ENCODE data around the gene MED8. TPM values are rescaled to one million over a fixed set of nuclear protein-coding genes. Genes with fewer than 3 reads are reported as not detected.

Gene MED8
- polyA plus RNA-seq, 10 donors = 23.3 to 31.8 (median 28.5) TPM

DNA sequence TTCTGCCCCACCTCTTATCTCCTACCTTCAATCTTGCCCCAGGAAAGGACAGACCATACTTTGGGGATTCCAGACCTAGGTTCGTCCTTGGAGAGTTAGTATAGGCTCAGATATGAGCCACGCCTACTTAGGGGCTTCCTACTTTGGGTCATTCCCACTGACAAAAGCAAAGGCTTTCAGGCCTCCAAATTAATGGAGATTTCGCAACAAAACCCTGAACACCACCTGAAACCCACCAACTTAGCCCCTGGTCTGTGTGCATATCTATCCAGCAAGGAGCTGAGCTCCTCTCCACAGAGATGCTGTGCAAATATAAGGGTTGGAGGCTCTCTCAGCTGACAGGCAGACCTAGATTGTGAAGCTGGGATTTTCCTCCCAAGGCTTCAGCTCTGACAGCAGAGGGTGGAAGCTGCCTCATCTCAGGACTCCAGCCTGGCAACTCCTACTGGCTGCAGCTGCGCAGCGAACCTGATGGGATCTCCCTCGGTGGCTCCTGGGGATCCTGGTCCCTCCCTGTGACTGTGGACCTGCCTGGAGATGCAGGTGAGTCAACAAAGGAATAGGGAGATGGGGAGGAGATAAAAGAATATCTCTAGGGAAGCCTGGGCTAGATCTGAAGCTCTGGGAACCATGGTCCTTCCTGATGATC is 49.9 kb downstream of the MED8 start:
- no peak for DNase-seq

DNA sequence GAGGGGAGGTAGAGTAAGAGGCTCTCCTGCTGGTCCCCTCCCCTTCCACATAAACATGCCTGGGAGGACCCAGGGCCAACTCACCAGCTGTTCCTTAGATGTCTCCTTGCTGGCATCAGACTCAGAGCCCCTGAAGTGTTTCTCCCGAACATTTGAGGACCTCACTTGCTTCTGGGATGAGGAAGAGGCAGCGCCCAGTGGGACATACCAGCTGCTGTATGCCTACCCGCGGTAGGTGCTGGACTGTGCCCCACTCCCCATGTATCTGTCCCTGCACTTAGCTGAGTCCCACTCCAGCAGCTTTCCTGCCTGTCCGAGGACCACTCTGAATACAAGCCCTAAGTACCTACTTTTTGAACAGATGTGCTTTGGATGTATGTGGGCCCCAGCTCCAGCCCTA is 51.6 kb downstream of the MED8 start:
- no peak for DNase-seq

DNA sequence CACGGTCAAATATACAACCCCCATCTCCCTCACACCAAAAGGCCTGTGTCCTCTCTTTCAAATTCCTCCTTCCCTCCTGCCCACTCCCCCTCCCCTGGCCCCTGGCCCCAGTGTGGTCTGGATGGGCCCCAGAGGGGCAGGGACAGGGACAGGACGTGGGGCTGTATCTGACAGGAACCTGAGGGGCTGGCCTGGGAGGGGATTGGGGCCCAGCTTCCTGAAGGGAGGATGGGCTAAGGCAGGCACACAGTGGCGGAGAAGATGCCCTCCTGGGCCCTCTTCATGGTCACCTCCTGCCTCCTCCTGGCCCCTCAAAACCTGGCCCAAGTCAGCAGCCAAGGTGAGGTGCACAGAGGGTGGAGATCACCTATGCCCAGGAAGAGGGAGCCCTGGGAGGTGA is 52.0 kb downstream of the MED8 start, which contains the start of gene MPL:
TSS of gene MPL (plus strand) at position 231 of the 400 bp plus-strand sequence. CDS start at position 262, 31 bp downstream.
- no peak for DNase-seq

DNA sequence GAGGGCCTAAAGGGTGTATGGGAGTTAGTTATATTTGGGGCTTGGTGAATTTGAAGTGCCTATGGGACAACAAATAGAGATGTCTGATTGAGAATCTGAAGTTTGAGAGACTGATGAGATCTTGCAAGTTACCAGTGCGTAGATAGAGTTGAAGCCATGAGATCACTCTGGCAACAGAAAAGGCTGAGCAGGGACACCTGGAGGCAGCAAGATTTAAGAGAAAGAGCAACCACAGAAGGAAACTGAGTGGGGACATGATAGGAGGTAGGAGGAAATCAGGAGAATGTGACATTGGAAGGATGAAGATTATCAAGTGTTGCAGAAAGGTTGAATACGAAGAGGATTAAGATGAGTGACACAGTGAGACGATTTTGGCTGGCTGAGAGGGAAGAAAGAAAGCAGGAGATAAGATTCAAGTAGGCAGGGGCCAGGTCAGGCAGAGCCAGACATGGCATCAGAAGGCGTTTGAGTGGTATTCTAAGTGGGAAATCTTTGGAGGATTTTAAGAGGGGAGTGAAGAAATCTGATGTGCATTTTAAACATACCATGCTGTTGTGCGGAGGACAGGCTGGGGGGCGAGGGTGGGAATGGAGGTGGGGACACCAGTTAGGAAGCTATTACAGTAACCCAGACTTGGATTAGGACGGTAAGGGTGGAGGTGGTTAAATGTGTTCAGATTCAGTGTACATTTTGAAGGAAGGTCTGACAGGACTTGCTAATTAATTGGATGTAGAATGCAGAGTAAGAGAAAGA is 55.0 kb downstream of the MED8 start:
- no peak for DNase-seq

Other genes starting within 250 kb of the MED8 start
- 10 to 100 TPM; 29.9 to 47.7 (median 34.7) TPM for gene EBNA1BP2, start 217.5 kb downstream of the MED8 start, polyA plus RNA-seq (ENCODE audit: insufficient read length in 10 of 10)
- gene CFAP57, start 217.5 kb downstream of the MED8 start, polyA plus RNA-seq (ENCODE audit: insufficient read length in 10 of 10) = under 1 TPM; 0.11 to 0.88 (median 0.21) TPM
- gene TMEM125, start 119.8 kb downstream of the MED8 start, polyA plus RNA-seq (ENCODE audit: insufficient read length in 10 of 10) = 1 to 10 TPM in 1 of 10 donors, under 1 TPM in 1, not detected in 8; 0.41 to 1.5 TPM
- under 1 TPM in 3 of 10 donors, not detected in 7; 0.13 to 0.49 (median 0.37) TPM for gene C1orf210, start 104.2 kb downstream of the MED8 start, polyA plus RNA-seq (ENCODE audit: insufficient read length in 10 of 10)
- 10 to 100 TPM; 29.3 to 58.5 (median 42.2) TPM for gene TIE1, start 88.8 kb downstream of the MED8 start, polyA plus RNA-seq (ENCODE audit: insufficient read length in 10 of 10)
- under 1 TPM in 7 of 10 donors, not detected in 3; 0.07 to 0.36 (median 0.13) TPM for gene MPL, start 52.0 kb downstream of the MED8 start, polyA plus RNA-seq (ENCODE audit: insufficient read length in 10 of 10)
- gene CDC20, start 30.8 kb downstream of the MED8 start, polyA plus RNA-seq (ENCODE audit: insufficient read length in 10 of 10) = 10 to 100 TPM; 11.7 to 33.1 (median 19.3) TPM
- gene ELOVL1, start 21.8 kb downstream of the MED8 start, polyA plus RNA-seq (ENCODE audit: insufficient read length in 10 of 10) = 10 to 100 TPM; 30.6 to 50.2 (median 36.4) TPM
- gene SZT2, start 99 bp upstream of the MED8 start, polyA plus RNA-seq (ENCODE audit: insufficient read length in 10 of 10) = 10 to 100 TPM; 10.1 to 22.0 (median 13.6) TPM
- 10 to 100 TPM; 14.1 to 25.4 (median 18.8) TPM for gene HYI, start 64.1 kb upstream of the MED8 start, polyA plus RNA-seq (ENCODE audit: insufficient read length in 10 of 10)
- gene PTPRF, start 141.1 kb upstream of the MED8 start, polyA plus RNA-seq (ENCODE audit: insufficient read length in 10 of 10) = 10 to 100 TPM; 12.9 to 55.3 (median 17.0) TPM